HG03520 (cell line): ENCODE results near the gene MRPL23.
A peak's percentile ranks its signal among the peaks of the same experiment; 100 is the strongest.
"Not testable (repeated sequence)": the region's sequence is repeated elsewhere in the genome, so short reads cannot be mapped to it uniquely, and the experiment has no call there.

Experiments used
- ATAC-seq: cut with Tn5 transposase; IDR thresholded peaks from one replicate; pipeline ENCODE4 v1.9.1; 2021; ENCODE audit warnings: mild to moderate bottlenecking, moderate library complexity; ENCODE audit not compliant: unreplicated experiment

Gene MRPL23

GRCh38 chr11:1932681-1933080, 14.5 kb upstream of the MRPL23 start:
- ATAC-seq, result no peak

GRCh38 chr11:1933416-1934334, 13.5 kb upstream of the MRPL23 start:
- ATAC-seq, result no peak

DNA sequence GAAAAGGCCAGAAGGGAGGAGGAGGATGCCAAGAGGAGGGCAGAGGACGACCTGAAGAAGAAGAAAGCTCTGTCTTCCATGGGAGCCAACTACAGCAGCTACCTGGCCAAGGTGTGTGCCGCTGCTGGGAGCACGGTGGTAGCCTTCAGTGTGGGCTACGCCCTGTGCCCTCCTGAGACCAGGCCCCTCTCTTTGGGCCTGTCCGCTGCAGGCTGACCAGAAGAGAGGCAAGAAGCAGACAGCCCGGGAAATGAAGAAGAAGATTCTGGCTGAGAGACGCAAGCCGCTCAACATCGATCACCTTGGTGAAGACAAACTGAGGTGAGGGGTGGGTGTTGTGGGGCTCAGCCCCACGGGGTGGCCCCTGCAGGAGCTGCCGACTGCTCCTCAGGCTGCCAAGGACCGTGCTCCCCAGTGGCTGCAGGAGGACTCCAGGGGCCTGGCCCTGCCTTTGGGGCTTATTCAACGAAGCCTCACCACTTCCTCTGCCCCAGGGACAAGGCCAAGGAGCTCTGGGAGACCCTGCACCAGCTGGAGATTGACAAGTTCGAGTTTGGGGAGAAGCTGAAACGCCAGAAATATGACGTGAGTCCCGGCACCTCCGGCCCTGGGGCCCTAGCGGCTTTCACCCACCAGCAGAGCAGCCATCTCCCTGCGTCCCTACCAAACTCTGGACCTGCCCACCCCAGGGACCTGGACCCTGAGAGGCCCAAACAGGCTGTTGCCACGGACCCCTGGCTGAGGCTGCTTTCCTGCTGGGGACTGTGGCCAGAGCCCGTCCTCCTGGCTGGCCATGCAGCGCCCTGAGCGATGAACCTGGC, 12.6 kb upstream of the MRPL23 start:
- no peak for ATAC-seq

GRCh38 chr11:1935156-1936071, 11.7 kb upstream of the MRPL23 start:
- ATAC-seq, result no peak

DNA sequence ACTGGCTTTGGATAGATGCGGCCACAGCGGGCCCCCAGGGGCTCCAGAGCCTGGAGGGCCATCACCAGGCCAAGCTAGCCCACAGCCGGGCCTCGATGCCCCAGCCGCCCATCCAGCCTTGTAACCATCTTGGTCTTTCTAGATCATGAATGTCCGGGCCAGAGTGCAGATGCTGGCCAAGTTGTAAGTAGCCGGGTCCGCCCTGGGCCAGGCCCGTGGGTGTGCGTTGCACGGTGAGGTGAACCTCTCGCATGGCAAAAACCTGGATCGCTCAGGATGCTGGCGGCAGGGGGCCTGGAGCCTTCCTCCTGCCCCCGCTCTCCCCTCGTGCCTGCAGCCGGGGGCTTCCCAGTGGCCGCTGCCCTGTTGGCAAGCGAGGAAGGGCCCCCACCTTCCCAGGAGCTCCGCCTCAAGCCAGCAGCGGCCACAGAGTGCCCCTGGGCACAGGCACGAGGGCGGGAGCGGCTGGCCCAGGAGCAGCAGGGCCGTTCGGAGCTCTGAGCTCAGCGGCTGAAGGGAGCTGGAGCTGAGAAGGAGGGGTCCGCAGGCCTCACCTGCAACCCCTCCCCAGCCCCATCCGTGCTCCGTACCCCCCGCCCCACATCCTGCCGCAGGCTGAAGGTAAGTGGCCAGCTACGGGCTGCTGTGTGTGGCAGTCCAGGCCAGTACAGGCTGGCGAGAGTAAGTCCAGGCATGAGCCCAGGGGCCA, 10.9 kb upstream of the MRPL23 start:
- no peak for ATAC-seq

- ATAC-seq, result no peak
Measured at GRCh38 chr11:1936781-1937615, 10.1 kb upstream of the MRPL23 start.

DNA sequence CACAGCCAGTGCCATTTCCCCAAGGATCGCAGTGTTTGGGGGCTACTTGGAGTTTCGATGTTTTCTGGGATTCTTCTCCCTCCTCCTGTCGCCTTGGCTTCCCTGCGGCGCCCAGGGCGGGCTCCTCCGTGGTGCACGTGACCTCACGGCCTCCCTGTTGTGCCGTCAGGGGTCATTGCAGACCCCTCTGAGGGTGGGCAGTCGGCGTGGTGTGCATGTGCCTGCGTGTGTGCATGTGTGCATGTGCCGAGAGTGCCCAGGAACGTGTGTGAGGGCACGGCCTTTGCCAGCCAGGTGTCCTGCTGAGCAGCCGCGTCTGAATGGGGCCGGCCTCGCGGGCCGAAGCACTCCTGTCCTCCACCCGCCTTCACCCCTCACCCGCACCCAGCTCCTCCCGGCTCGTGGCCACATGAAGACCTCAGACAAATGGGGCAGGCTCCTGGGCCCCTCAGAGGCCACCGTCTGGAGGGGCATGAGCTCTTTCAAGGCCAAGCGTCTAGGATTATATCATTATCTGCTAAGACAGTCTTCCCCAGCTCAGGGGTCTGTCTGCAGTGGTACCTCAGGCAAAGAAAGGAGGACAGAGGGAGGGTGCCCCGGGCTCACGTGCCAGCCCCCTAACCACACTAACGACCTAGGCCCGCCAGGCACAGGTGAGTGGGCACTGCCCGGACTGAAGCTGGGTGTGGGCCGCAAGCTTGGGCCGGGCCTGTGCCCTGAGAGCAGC, 9.4 kb upstream of the MRPL23 start:
- ATAC-seq, result no peak

- ATAC-seq, result no peak
Measured at GRCh38 chr11:1938343-1939005, 8.7 kb upstream of the MRPL23 start.

- no peak for ATAC-seq
Measured at GRCh38 chr11:1939006-1939625, 8.0 kb upstream of the MRPL23 start.

GRCh38 chr11:1939788-1940187, 7.3 kb upstream of the MRPL23 start:
- ATAC-seq, result not testable (repeated sequence)

- no peak for ATAC-seq
Measured at GRCh38 chr11:1942558-1943260, 4.4 kb upstream of the MRPL23 start.

- no peak for ATAC-seq
Measured at GRCh38 chr11:1943576-1943975, 3.6 kb upstream of the MRPL23 start.

- ATAC-seq, result no peak
Measured at GRCh38 chr11:1943977-1944376, 3.2 kb upstream of the MRPL23 start.

- ATAC-seq, result peak; percentile 14
Measured at GRCh38 chr11:1947592-1948237, 583 bp downstream of the MRPL23 start.

- no peak for ATAC-seq
Measured at GRCh38 chr11:1948389-1948788, 1.3 kb downstream of the MRPL23 start.

DNA sequence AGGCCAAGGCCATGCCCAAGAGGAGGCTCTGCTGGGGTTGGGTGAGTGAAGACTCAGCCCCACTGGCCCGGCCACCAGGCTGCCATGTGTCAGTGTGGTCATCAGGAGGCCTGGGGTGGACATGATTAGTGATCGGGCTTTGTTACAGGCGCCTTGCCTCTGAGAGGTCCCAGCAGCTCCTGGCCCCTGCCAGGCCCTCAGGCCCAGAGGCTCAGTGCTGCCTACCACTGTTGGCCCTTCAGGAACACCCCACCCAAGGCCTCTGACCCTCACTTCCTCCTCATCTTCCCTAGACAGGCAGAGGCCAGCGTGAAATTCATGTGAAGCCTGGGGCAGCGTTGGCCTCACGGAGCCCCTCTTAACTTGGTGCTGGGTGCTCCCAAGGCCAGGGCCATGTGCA, 2.2 kb downstream of the MRPL23 start:
- no peak for ATAC-seq

DNA sequence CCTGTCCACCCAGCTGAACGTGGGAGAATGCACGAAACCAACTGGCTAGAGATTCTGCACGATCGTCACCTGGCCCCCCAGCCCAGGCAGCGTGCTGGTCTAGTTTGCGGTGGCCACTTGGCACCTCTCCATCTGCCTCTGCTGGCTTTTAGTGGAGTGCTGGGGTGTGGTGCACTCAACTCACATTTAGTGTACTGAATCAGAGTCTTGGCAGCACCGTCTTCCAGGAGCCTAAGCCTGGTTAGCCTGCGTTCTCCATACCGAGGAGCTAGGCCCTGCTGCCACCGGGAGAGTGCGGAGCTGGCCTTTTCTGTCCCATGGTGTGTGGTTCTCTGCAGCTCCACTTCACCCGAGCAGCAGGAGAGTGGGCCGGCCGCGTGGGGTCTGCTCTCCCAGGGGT, 2.8 kb downstream of the MRPL23 start:
- no peak for ATAC-seq
